Gastroesophageal sphincter (tissue), 4 donors: Measurements from ENCODE around the gene CYB561A3. TPM values are rescaled to one million over a fixed set of nuclear protein-coding genes. Genes with fewer than 3 reads are reported as not detected.

Source experiments
- ATAC-seq: fragments of 150-250 bp; one replicate; pipeline ENCODE4 v1.9.1; 2016; ENCODE audit warnings: mild to moderate bottlenecking, moderate library complexity
- H3K27ac ChIP-seq, 4 donors: fragments of 200-600 bp; sonication (generic) in 3 of 4; 1 replicate in 3 of 4; 2 replicates in 1 of 4; pipeline ENCODE4 v1.5.1; 2016 to 2019
- H3K27me3 ChIP-seq: fragments of 200-600 bp; sonication (generic); one replicate; pipeline ENCODE4 v1.5.1; 2019
- H3K36me3 ChIP-seq, 2 donors: fragments of 200-600 bp; sonication (generic); one replicate each; pipeline ENCODE4 v1.5.1; 2019; ENCODE audit warnings: control low read depth in 1 of 2
- H3K4me1 ChIP-seq, 3 donors: fragments of 200-600 bp; sonication (generic); 1 replicate in 2 of 3; 2 replicates in 1 of 3; pipeline ENCODE4 v1.5.1; 2016 to 2019; ENCODE audit warnings: control low read depth in 2 of 3
- H3K4me3 ChIP-seq, 2 donors: fragments of 200-600 bp; sonication (generic); one replicate each; pipeline ENCODE4 v1.5.1; 2019; ENCODE audit warnings: mild to moderate bottlenecking in 1 of 2, moderate library complexity in 1 of 2
- H3K9me3 ChIP-seq, 3 donors: fragments of 200-600 bp; sonication (generic); one replicate each; pipeline ENCODE4 v1.5.1; 2017 to 2019; ENCODE audit warnings: control low read depth in 2 of 3
- CTCF ChIP-seq, 4 experiments: fragments of 200-600 bp in 2 of 4; fragments of 450-650 bp in 2 of 4; sonication (generic) in 1 of 4; IDR thresholded peaks; one replicate each; pipeline ENCODE4 v1.5.1; 2017 to 2019; ENCODE audit warnings: antibody characterized with exemption in 4 of 4, mild to moderate bottlenecking in 2 of 4, moderate library complexity in 2 of 4
- EP300 ChIP-seq: sonication (generic); formaldehyde crosslinking; IDR thresholded peaks from one replicate; pipeline ENCODE4 v1.6.1; 2017; ENCODE audit warnings: antibody characterized with exemption, mild to moderate bottlenecking
- POLR2A ChIP-seq, 2 donors: fragments of 450-650 bp; IDR thresholded peaks; one replicate each; pipeline ENCODE4 v1.6.1; 2017; ENCODE audit warnings: antibody characterized with exemption in 2 of 2, mild to moderate bottlenecking in 2 of 2, moderate library complexity in 1 of 2
- POLR2AphosphoS5 ChIP-seq: sonication (generic); formaldehyde crosslinking; IDR thresholded peaks from one replicate; pipeline ENCODE4 v1.6.1; 2017; ENCODE audit warnings: antibody characterized with exemption
- WGBS, 2 donors: methylation state at CpG; one replicate each; pipeline ENCODE4 v1.1.5; 2018; ENCODE audit warnings: low coverage in 1 of 2; 5-methylcytosine and 5-hydroxymethylcytosine counted together
- total RNA-seq, 4 donors: library from RNA; depleted of rRNA; stranded (reverse); fragments of >200 nt; gene quantifications; one replicate each; pipeline ENCODE4 v1.1.0, GENCODE V29; 2016

CYB561A3 gene
- total RNA-seq, 4 donors from 2014 or later, result 23.3 to 44.0 (median 33.4) TPM

- Histone ChIP-seq H3K36me3 (peaks cover 0 to 76% of the 10 kb centered on the region in 2 donors), H3K27ac (no peak overlapping the region), H3K4me1 (peaks cover 0 to 12% (median 0%) of the 10 kb centered on the region in 3 donors), H3K4me3 (no peak overlapping the region), H3K9me3 (no peaks in the 10 kb centered on the region), H3K27me3 (no peaks in the 10 kb centered on the region)
- TF ChIP-seq CTCF (IDR thresholded peaks at IDR 0.05) (no peak), EP300 (no peak), POLR2AphosphoS5 (no peak), POLR2A (IDR thresholded peaks at IDR 0.05) (no peak)
- ATAC-seq, result no peak
- 86 to 88% methylated on average over 6 of the region's 7 CpGs for WGBS, 2 donors
These were observed 7.0 kb upstream of the CYB561A3 start for GRCh38 chr11:61368646-61369045.

DNA sequence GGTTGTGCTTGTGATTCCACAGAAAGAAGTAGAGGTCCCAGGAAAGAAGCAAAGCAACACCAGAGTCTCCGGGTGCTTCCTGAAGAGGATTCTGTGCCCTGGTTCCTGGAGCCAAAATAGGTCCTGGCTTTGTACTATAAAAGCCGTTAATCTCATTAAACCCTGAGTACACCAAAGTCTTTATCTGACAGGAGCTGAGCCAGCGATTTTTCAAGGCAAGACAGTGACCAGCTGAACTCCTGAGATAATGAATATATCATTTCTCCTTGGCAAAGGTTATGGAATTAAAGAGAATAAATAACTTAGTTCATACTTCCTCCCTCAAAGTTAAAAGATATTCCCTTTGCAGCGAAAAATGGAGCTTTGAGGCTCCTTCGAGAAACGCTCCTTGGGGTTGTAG lies 5.7 kb upstream of the CYB561A3 start:
- Histone ChIP-seq H3K27ac (no peak overlapping the region), H3K36me3 (peaks cover 0 to 73% of the 10 kb centered on the region in 2 donors), H3K4me1 (peaks cover 0 to 25% (median 7%) of the 10 kb centered on the region in 3 donors), H3K27me3 (no peaks in the 10 kb centered on the region), H3K4me3 (no peak overlapping the region), H3K9me3 (no peaks in the 10 kb centered on the region)
- no peak for TF ChIP-seq CTCF (IDR thresholded peaks at IDR 0.05)
- TF ChIP-seq POLR2AphosphoS5, result no peak
- TF ChIP-seq EP300, result no peak
- TF ChIP-seq POLR2A (IDR thresholded peaks at IDR 0.05), result no peak
- ATAC-seq, result no peak
- WGBS, 2 donors, result 69 to 80% methylated on average over 5 to 6 of the region's 6 CpGs

DNA sequence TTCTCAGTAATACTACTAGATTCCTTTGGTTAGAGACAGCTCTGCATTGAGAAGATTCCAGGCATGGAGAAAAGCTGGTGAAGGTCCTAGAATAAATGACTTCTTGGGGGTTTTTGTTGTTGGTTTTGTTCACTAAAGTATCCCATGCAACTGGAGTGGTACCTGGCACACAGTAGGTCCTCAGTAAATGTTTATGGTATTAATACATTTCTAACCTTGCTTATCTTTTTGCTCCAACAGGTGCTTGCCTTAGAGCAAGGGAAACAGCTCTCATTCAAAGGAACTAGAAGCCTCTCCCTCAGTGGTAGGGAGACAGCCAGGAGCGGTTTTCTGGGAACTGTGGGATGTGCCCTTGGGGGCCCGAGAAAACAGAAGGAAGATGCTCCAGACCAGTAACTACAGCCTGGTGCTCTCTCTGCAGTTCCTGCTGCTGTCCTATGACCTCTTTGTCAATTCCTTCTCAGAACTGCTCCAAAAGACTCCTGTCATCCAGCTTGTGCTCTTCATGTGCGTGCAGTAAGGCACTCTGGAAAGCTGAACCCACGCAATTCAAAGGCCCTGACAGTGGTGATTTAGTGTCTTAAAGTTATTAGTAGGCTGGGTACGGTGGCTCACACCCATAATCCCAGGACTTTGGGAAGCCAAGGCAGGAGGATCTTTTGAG lies 2.5 kb upstream of the CYB561A3 start:
- H3K9me3 ChIP-seq, result no peaks in the 10 kb centered on the region
- no peak for ATAC-seq
- TF ChIP-seq CTCF (IDR thresholded peaks at IDR 0.05) (no peak), EP300 (no peak), POLR2A (IDR thresholded peaks at IDR 0.05) (no peak), POLR2AphosphoS5 (no peak)
- no peak overlapping the region for H3K4me3 ChIP-seq
- H3K27me3 ChIP-seq, result no peaks in the 10 kb centered on the region
- no peak overlapping the region for H3K27ac ChIP-seq
- H3K4me1 ChIP-seq, result peaks cover 0 to 39% (median 9%) of the 10 kb centered on the region in 3 donors
- 88 to 92% methylated on average over 2 of the region's 5 CpGs for WGBS, 2 donors
- peaks cover 0 to 55% of the 10 kb centered on the region in 2 donors for H3K36me3 ChIP-seq

GRCh38 chr11:61362542-61362875 lies 827 bp upstream of the CYB561A3 start:
- Histone ChIP-seq H3K36me3 (peaks cover 0 to 39% of the 10 kb centered on the region in 2 donors), H3K4me3 (peak overlapping the region; percentile 55 to 76), H3K27ac (peak overlapping the region; percentile 80 to 99 (median 98)), H3K4me1 (peaks cover 0 to 44% (median 9%) of the 10 kb centered on the region in 3 donors), H3K9me3 (no peaks in the 10 kb centered on the region), H3K27me3 (no peaks in the 10 kb centered on the region)
- TF ChIP-seq POLR2A (IDR thresholded peaks at IDR 0.05) (no peak), EP300 (no peak), CTCF (IDR thresholded peaks at IDR 0.05) (no peak)
- 0 to 1% methylated on average over 6 to 8 of the region's 12 CpGs for WGBS, 2 donors
- ATAC-seq, result peak; percentile 12

- ATAC-seq, result no peak
- WGBS, 2 donors, result 0 to 4% methylated on average over 2 to 9 of the region's 22 CpGs
These were observed 393 bp downstream of the CYB561A3 start for GRCh38 chr11:61361237-61361740.

More at GRCh38 chr11:61361237-61361740, 393 bp downstream of the CYB561A3 start:
- H3K9me3 ChIP-seq, result no peaks in the 10 kb centered on the region
- peak overlapping the region; percentile 80 to 99 (median 98) for H3K27ac ChIP-seq
- TF ChIP-seq POLR2AphosphoS5 (no peak), EP300 (no peak), POLR2A (IDR thresholded peaks at IDR 0.05) (no peak), CTCF (IDR thresholded peaks at IDR 0.05) (no peak)
- H3K4me3 ChIP-seq, result peak overlapping the region; percentile 55 to 76
- peaks cover 0 to 31% of the 10 kb centered on the region in 2 donors for H3K36me3 ChIP-seq
- no peaks in the 10 kb centered on the region for H3K27me3 ChIP-seq
- peaks cover 0 to 50% (median 9%) of the 10 kb centered on the region in 3 donors for H3K4me1 ChIP-seq
